Panc1 (cell line): ENCODE data around the gene LRRC25.

Experiments
- CTCF ChIP-seq: fragments of 450-650 bp; IDR thresholded peaks from 2 replicates; pipeline ENCODE4 v1.5.1; 2017; ENCODE audit warnings: mild to moderate bottlenecking
- TF ChIP-seq, protein P1 (sequence below), 2 experiments: IDR thresholded peaks; 2 replicates each; pipeline ENCODE4 v1.6.1; 2011 to 2012; ENCODE audit warnings: low read depth in 2 of 2, control low read depth in 1 of 2, low read length in 1 of 2, mild to moderate bottlenecking in 1 of 2, moderate library complexity in 1 of 2; ENCODE audit not compliant: insufficient read depth in 1 of 2

DNA sequence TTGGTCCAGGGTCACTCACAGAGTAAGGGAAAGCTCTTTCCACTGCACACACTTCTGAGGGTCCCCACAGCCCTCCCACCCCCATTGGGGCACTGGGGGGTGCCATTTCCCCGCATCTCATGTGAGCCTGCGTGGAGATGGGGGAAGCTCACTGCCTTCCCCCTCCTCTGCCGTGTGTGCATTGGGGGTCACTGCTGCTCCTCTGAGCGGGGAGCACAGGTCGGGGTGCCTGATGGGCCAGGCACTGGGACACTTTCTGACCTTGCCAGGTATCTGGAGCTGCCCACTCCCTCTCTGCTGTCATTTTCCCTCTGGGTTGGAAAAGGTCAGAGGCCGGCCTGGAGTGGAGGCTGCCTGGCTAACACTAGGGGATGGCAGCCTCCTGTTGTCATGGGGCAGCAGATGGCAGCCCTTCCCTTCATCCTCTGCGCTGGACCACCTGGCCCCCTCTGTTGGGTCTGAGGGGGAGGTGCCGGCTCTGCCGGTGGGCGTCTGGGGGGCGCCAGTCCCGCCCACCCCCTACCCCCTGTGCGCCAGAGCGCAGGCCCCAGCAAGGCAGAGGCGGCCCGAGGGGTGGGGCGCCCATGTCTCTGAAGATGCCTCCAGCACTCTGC, 30.9 kb upstream of the LRRC25 start:
- no peak for TF ChIP-seq CTCF
- TF ChIP-seq, protein P1, sequence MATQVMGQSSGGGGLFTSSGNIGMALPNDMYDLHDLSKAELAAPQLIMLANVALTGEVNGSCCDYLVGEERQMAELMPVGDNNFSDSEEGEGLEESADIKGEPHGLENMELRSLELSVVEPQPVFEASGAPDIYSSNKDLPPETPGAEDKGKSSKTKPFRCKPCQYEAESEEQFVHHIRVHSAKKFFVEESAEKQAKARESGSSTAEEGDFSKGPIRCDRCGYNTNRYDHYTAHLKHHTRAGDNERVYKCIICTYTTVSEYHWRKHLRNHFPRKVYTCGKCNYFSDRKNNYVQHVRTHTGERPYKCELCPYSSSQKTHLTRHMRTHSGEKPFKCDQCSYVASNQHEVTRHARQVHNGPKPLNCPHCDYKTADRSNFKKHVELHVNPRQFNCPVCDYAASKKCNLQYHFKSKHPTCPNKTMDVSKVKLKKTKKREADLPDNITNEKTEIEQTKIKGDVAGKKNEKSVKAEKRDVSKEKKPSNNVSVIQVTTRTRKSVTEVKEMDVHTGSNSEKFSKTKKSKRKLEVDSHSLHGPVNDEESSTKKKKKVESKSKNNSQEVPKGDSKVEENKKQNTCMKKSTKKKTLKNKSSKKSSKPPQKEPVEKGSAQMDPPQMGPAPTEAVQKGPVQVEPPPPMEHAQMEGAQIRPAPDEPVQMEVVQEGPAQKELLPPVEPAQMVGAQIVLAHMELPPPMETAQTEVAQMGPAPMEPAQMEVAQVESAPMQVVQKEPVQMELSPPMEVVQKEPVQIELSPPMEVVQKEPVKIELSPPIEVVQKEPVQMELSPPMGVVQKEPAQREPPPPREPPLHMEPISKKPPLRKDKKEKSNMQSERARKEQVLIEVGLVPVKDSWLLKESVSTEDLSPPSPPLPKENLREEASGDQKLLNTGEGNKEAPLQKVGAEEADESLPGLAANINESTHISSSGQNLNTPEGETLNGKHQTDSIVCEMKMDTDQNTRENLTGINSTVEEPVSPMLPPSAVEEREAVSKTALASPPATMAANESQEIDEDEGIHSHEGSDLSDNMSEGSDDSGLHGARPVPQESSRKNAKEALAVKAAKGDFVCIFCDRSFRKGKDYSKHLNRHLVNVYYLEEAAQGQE (IDR thresholded peaks at IDR 0.05; ENCODE audit: insufficient read depth in 1 of 2, low read depth in 2 of 2, low read length in 1 of 2): no peak
